Naive B cell (primary cell): Measurements from ENCODE around the gene CUBN. TPM values are rescaled to one million over a fixed set of nuclear protein-coding genes. Genes with fewer than 3 reads are reported as not detected.

ENCODE experiments used
- ATAC-seq, 2 donors: fragments of 150-1000 bp; cut with Tn5 transposase; 2 replicates each; pipeline ENCODE4 v1.10.0; 2021; ENCODE audit warnings: low read depth in 2 of 2, mild to moderate bottlenecking in 2 of 2, moderate library complexity in 2 of 2
- DNase-seq: peaks from one replicate; pipeline ENCODE4 v3.0.0; 2022
- H3K27ac Mint-ChIP-seq, 6 donors: one replicate each; pipeline ENCODE4 v1.8.0; 2020 to 2022; ENCODE audit warnings: mild to moderate bottlenecking in 6 of 6, mixed read lengths in 6 of 6, moderate library complexity in 5 of 6, inconsistent platforms in 2 of 6
- H3K27me3 Mint-ChIP-seq, 3 donors: one replicate each; pipeline ENCODE4 v1.8.0; 2021 to 2022; ENCODE audit warnings: mixed read lengths in 3 of 3, mild to moderate bottlenecking in 1 of 3
- H3K36me3 Mint-ChIP-seq, 2 donors: one replicate each; pipeline ENCODE4 v1.8.0; 2020 to 2022; ENCODE audit warnings: mixed read lengths in 2 of 2, inconsistent platforms in 1 of 2, mild to moderate bottlenecking in 1 of 2
- H3K4me1 Mint-ChIP-seq, 3 donors: one replicate each; pipeline ENCODE4 v1.8.0; 2020 to 2022; ENCODE audit warnings: mixed read lengths in 3 of 3, inconsistent platforms in 1 of 3, mild to moderate bottlenecking in 1 of 3, moderate library complexity in 1 of 3
- H3K4me3 Mint-ChIP-seq, 8 donors: one replicate each; pipeline ENCODE4 v1.8.0; 2020 to 2022; ENCODE audit warnings: mild to moderate bottlenecking in 8 of 8, mixed read lengths in 8 of 8, moderate library complexity in 8 of 8, inconsistent platforms in 2 of 8
- H3K9me3 Mint-ChIP-seq, 7 donors: one replicate each; pipeline ENCODE4 v1.8.0; 2020 to 2022; ENCODE audit warnings: mixed read lengths in 7 of 7, mild to moderate bottlenecking in 5 of 7, inconsistent platforms in 2 of 7, moderate library complexity in 1 of 7
- polyA plus RNA-seq, 6 donors: library from polyadenylated mRNA; unstranded; fragments of 300-500 nt; fragmentation: Illumina TruSeq; gene quantifications; one replicate each; pipeline ENCODE4 v1.2.3, GENCODE V29; 2021; ENCODE audit warnings: low read depth in 6 of 6

CUBN gene
- polyA plus RNA-seq, 6 donors from 2014 or later, result 0.07 to 0.51 (median 0.34) TPM; not detected in 1

DNA sequence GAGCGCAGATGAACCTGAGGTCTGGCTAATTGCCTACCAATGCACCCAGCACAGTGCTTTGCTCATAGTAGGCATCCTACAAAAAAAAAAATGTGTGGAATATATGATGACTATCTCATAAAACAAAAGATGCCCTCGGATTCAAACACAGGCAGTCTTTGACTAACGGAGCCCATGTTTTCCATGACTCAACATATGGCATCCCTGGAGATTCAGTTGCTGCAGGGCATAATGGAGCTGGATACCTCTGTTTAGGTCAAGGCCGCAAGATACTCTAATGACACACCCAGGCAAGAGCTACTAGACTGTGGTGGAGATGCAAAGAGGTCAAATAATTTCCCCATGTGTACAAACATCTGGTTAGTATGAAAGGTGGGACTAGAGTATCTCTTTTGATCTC, 16.3 kb downstream of the CUBN start:
- Mint-ChIP-seq H3K27ac (peak overlapping the region in 1 of 6 donors; percentile 34), H3K4me1 (no peaks in the 10 kb centered on the region), H3K27me3 (no peaks in the 10 kb centered on the region), H3K9me3 (no peaks in the 10 kb centered on the region), H3K4me3 (no peak overlapping the region), H3K36me3 (peaks cover 9 to 16% of the 10 kb centered on the region in 2 donors)
- no peak for DNase-seq
- ATAC-seq, result no peak

DNA sequence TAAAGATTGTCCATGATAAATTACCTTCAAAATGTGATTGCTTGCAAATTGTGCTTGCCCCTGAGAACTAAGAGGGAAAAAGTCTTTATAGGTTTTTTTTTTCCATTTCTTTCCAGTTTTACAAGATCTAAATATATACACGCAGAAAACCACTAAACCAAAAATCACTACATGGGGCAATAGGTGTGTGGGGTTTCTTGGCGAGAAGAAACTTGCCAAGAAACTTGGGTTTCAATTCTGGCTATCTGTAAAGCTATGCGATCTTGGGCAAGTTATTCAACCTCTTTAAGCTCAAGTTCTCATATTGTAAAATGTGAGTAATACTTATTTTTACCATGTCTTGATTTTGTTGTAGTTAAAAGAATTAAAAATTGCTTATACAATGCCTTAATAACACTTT, 17.0 kb downstream of the CUBN start:
- DNase-seq, result no peak
- no peak overlapping the region for H3K4me3 Mint-ChIP-seq
- no peak for ATAC-seq
- peak overlapping the region in 1 of 6 donors; percentile 50 for H3K27ac Mint-ChIP-seq
- no peaks in the 10 kb centered on the region for H3K27me3 Mint-ChIP-seq
- no peaks in the 10 kb centered on the region for H3K9me3 Mint-ChIP-seq
- H3K4me1 Mint-ChIP-seq, result no peaks in the 10 kb centered on the region
- peaks cover 9 to 16% of the 10 kb centered on the region in 2 donors for H3K36me3 Mint-ChIP-seq

DNA sequence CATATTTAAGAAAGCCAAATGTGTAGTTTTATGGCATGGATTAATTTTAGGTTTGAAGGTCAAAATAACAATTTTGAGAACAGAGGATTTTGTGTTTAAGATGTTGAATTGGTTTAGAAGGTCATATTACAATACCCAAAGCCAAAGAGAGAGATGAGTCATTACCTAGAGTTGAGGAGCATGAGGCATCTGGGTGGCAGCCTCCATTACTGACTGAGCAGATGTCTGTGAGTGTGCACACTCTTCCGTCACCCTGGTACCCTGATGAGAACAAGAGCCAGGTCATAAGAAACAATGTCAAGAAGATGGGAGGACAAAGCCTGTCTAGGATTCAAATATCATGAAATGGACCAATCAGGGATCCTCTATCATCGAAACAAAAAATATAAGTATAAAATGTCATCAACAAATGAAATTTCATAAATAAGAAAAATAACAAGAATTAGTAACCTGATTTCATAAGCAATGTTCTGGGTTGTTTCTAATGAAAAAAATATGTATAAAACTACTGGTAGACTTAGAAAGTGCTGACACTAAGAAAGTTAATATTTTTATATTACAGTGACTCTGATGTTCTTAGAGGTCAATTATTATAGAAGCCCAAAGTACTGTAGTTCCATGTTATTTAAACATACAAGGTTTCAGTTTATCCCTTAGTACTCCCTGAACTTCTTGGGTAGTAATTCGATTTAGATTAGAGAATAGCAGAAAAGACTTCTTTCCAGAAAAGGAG, 20.0 kb downstream of the CUBN start:
- DNase-seq, result no peak
- Mint-ChIP-seq H3K4me1 (no peaks in the 10 kb centered on the region), H3K27ac (no peak overlapping the region), H3K9me3 (no peaks in the 10 kb centered on the region), H3K36me3 (peaks cover 8 to 9% of the 10 kb centered on the region in 2 donors), H3K4me3 (no peak overlapping the region), H3K27me3 (no peaks in the 10 kb centered on the region)
- no peak for ATAC-seq

DNA sequence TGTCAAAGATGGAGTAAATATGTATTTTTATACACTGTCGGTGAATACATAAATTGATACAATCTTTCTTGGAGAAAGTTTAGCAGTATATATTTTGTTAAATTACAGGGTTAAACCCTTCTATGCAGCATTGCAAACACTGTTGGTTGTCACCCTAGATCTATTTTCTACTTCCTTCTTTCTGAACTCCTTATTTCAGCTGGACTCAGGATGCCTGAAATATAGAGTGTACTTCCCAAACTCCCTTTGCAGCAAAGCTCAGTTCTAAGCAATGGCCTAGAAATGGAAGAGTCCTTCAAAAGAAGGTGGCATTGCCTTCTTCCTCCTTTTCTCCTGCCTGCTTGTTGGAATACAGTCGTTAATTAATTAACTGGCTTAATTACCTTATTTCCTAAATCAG, 20.6 kb downstream of the CUBN start:
- ATAC-seq (no peak), DNase-seq (no peak)
- H3K4me1 Mint-ChIP-seq, result no peaks in the 10 kb centered on the region
- H3K36me3 Mint-ChIP-seq, result peaks cover 5 to 8% of the 10 kb centered on the region in 2 donors
- no peak overlapping the region for H3K27ac Mint-ChIP-seq
- no peaks in the 10 kb centered on the region for H3K9me3 Mint-ChIP-seq
- no peak overlapping the region for H3K4me3 Mint-ChIP-seq
- H3K27me3 Mint-ChIP-seq, result no peaks in the 10 kb centered on the region

DNA sequence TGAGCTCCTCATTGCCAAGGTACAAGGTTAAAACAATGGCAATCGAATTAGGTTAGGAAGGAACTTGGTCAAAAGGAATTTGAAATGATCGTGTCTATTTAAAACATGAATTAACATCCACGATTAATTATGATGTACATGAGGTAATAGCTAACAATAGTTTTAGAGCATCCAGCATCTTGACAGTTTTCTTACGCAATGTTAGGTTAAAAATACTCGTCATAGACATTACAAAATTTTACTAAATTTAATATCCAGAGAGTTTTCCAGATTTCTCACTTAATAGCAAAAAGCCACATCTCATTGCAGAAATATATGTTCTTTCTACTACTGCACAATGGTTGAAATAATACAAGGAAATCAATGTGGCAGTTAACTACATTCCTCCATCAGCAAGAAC, 22.6 kb downstream of the CUBN start:
- H3K27me3 Mint-ChIP-seq, result no peaks in the 10 kb centered on the region
- H3K9me3 Mint-ChIP-seq, result no peaks in the 10 kb centered on the region
- H3K27ac Mint-ChIP-seq, result no peak overlapping the region
- peaks cover 0 to 8% of the 10 kb centered on the region in 2 donors for H3K36me3 Mint-ChIP-seq
- no peak for ATAC-seq
- H3K4me1 Mint-ChIP-seq, result no peaks in the 10 kb centered on the region
- H3K4me3 Mint-ChIP-seq, result no peak overlapping the region
- DNase-seq, result no peak

DNA sequence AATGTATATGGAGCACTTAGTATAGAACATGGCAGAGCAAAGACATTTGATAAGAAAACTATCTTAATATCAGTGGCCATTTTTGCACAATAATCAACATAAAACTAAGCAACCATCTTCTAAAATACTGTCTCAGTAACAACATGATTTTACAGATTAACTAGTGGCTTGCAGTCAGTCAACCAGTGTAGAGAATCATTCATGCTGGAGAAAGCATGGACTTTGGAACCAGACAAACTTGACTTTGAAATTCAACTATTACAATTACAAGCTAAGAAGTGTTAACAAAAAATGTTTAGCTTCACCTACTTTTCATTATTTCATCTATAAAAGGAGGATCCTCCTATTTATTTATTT, 27.7 kb downstream of the CUBN start:
- no peak overlapping the region for H3K4me3 Mint-ChIP-seq
- peaks cover 0 to 11% of the 10 kb centered on the region in 2 donors for H3K36me3 Mint-ChIP-seq
- H3K27ac Mint-ChIP-seq, result peak overlapping the region in 1 of 6 donors; percentile 72
- no peaks in the 10 kb centered on the region for H3K4me1 Mint-ChIP-seq
- peaks cover 0 to 3% (median 0%) of the 10 kb centered on the region in 7 donors for H3K9me3 Mint-ChIP-seq
- H3K27me3 Mint-ChIP-seq, result no peaks in the 10 kb centered on the region
- DNase-seq, result no peak
- no peak for ATAC-seq

DNA sequence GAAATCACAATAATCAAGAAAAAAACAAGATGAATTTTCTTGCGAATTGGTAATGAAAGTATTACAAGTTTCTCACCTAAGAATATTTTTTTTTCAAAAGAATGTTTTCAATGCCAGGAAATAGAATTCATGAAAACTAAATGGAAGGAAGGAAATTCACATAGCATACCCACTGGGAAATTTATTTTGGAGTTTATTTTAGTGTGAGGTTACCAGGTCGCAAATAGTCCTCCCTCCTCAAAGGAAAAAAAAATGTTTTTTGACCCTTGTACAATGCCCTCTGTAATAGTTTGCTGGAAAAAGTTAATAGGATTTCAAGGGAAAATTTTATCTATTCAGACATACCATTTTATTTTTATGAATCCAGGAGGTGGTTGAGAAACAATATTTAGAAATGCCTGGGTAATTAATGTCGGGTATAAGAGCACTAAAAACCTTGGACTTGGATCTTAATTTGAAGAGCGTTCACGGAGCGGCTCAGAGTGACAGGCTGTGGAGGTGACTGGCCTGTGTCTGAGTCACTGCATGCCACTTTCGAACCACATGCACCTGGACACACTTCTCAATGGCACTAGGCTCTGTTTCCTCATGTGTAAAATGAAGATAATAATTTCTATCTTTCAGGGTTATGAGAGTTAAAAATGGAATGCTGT, 28.2 kb downstream of the CUBN start:
- DNase-seq (no peak), ATAC-seq (no peak)
- Mint-ChIP-seq H3K4me3 (no peak overlapping the region), H3K9me3 (peaks cover 0 to 5% (median 0%) of the 10 kb centered on the region in 7 donors), H3K27me3 (no peaks in the 10 kb centered on the region), H3K27ac (peak overlapping the region in 1 of 6 donors; percentile 72), H3K4me1 (no peaks in the 10 kb centered on the region), H3K36me3 (peaks cover 0 to 14% of the 10 kb centered on the region in 2 donors)

DNA sequence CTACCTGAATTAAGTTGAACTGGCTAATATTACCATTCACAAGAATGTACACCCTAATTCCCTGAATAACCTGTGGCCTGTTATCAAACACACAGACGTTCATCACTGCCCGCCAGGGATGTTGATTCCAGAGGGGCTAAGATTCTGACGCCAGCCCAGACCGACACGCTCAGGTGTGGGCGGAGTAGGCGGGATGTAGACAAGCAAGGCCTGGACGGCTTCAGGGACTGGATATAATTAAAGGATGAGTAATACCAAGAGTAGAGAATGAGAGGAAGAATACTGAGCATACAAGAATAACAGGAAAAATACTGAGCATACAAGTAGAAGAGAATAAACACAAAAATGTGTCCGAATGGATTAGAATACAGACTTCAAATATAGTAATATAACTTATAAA, 29.0 kb downstream of the CUBN start:
- ATAC-seq (no peak), DNase-seq (no peak)
- Mint-ChIP-seq H3K27me3 (no peaks in the 10 kb centered on the region), H3K4me3 (no peak overlapping the region), H3K27ac (peak overlapping the region in 2 of 6 donors; percentile 42 to 76), H3K36me3 (peaks cover 0 to 14% of the 10 kb centered on the region in 2 donors), H3K9me3 (peaks cover 0 to 5% (median 0%) of the 10 kb centered on the region in 7 donors), H3K4me1 (no peaks in the 10 kb centered on the region)

DNA sequence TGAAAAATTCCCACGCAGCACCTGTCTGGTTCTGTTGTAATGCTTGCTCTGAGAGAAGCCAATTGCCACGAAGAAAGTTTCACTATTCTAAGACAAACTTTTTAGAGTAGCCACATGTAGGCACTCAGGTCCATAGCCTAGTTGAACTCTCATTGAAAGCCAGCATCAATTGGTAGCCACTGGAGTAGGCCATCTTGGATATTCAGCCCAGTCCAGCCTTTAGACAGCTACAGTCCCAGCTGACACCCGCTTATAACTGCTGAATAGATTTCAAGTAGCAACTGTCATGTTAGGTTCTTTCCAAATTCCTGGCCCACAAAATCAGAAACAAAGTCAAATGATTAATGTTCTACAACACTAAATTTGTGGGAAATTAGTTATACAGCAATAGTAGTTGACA, 31.6 kb downstream of the CUBN start:
- no peak for ATAC-seq
- no peaks in the 10 kb centered on the region for H3K27me3 Mint-ChIP-seq
- peaks cover 0 to 12% (median 4%) of the 10 kb centered on the region in 7 donors for H3K9me3 Mint-ChIP-seq

DNA sequence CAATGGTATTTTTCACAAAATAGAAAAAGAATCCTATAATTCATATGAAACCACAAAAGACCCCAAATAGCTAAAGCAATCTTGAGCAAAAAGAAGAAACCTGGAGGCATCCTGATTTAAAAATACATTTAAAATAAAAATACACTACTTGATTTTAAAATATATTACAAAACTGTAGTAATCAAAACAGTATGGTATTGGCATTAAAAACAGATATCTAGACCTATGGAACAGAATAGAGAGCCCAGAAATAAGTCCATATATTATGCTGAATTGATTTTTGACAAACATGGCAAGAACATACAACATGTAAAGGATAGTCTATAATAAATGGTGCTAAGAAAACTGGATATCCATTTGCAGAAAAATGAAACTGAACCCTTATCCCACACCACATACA, 34.8 kb downstream of the CUBN start:
- Mint-ChIP-seq H3K4me1 (no peaks in the 10 kb centered on the region), H3K27ac (no peak overlapping the region), H3K27me3 (no peaks in the 10 kb centered on the region), H3K4me3 (no peak overlapping the region), H3K36me3 (peaks cover 7 to 18% of the 10 kb centered on the region in 2 donors), H3K9me3 (peaks cover 0 to 12% (median 4%) of the 10 kb centered on the region in 7 donors)
- DNase-seq (no peak), ATAC-seq (no peak)

More for the DNA sequence above, 31.6 kb downstream of the CUBN start:
- DNase-seq, result no peak
- peaks cover 0 to 15% of the 10 kb centered on the region in 2 donors for H3K36me3 Mint-ChIP-seq
- H3K27ac Mint-ChIP-seq, result no peak overlapping the region
- no peak overlapping the region for H3K4me3 Mint-ChIP-seq
- no peaks in the 10 kb centered on the region for H3K4me1 Mint-ChIP-seq

DNA sequence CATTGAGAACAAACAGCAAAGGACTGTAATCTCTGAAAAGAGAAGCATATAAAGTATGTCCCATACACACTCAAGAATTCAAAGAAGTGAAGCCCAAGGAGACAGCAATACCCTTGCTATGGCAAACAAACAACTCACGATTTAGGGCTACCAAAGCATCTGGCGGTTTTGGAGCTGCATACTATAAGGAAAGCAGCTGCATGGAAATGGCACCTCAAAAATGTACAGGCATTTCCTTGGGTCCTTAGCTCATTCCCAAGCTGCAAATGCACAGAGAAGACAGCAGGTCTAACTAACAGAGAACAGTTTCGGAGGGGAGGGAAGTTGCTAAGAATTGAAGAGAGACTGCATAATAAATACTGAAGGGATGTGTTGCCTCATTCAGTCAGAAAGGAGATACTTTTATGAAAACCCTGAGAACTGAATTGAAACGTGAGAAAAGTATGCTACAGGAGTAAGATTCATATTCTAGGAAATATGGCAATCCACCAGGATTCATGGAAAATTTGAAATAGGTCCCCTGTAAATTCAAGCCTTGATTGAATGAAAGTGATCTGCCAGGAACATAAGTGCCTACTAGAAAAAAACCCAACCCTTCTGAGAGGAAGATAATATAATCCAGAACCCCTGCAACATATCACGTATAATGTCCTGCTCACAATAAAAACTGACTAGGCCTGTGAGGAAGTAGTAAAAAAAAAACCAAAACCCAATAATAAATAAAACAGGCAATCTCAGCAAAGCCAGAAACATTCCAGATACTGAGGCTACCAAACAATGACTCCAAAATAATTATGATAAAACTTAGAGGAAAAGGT, 36.4 kb downstream of the CUBN start:
- no peak for DNase-seq
- no peak for ATAC-seq
- Mint-ChIP-seq H3K27me3 (no peaks in the 10 kb centered on the region), H3K36me3 (peaks cover 7 to 18% of the 10 kb centered on the region in 2 donors), H3K4me3 (no peak overlapping the region), H3K4me1 (no peaks in the 10 kb centered on the region), H3K27ac (no peak overlapping the region), H3K9me3 (peaks cover 0 to 12% (median 4%) of the 10 kb centered on the region in 7 donors)

DNA sequence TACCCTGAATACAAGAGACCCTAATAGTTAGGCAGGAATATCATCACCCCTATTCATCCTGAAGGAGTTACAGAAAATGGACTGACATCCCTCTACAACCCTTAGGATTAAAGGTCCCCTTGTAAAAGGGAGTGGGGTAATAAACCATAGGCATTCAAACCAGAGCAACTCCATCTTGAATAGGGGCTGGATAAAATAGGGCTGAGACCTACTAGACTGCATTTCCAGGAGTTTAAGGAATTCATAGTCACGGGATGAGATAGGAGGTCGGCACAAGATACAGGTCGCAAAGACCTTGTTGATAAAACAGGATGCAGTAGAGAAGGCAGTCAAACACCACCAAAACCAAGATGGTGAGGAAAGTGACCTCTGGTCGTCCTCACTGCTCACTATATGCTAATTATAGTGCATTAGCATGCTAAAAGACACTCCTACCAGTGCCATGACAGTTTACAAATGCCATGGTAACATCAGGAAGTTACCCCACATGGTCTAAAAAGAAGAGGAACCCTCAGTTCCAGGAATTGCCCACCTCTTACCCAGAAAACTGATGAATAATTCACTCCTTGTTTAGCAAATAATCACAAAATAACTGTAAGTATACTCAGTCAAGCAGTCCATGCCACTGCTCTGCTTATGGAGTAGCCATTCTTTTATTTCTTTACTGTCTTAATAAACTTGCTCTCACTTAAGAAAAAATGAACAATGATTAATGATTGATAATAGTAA, 37.2 kb downstream of the CUBN start:
- Mint-ChIP-seq H3K9me3 (peaks cover 0 to 12% (median 4%) of the 10 kb centered on the region in 7 donors), H3K4me1 (no peaks in the 10 kb centered on the region), H3K36me3 (peaks cover 7 to 18% of the 10 kb centered on the region in 2 donors), H3K27me3 (no peaks in the 10 kb centered on the region), H3K27ac (peak overlapping the region in 1 of 6 donors; percentile 18), H3K4me3 (no peak overlapping the region)
- ATAC-seq (no peak), DNase-seq (no peak)

DNA sequence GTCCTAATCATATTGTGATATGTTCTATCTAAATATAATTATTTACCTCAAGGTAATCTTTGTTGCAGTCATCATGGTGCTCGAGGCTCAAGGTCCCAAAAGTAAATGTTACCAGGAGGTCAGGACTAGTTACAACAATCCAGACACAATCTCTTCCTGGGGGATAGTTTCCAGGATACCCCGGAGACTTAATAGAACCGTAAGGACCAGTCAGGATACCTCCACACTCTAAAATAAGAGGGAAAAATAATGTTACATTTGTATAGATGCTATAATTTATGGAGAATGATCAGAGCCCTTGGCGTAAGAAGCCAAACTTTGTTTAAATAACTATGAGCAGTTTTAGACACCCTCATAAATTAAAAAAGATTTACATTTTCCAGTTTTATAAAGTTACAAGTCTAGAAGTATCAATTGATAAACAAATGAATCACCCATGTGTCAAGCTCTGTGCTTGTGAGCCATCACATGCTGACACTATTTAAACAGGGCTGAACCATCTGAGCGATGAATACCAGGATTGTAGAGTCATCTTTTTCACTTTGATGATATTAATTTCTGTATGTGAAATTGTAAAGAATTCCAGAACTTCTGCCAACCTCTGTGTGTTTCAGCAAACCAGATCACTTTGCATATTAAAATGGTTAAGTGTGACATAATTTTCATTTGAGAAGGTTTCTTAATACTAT, 41.3 kb downstream of the CUBN start:
- Mint-ChIP-seq H3K4me3 (no peak overlapping the region), H3K9me3 (no peaks in the 10 kb centered on the region), H3K27me3 (no peaks in the 10 kb centered on the region), H3K36me3 (peaks cover 16 to 31% of the 10 kb centered on the region in 2 donors), H3K27ac (peak overlapping the region in 1 of 6 donors; percentile 58), H3K4me1 (no peaks in the 10 kb centered on the region)
- DNase-seq (no peak), ATAC-seq (no peak)
